HEK293 (cell line): Measurements from ENCODE around the gene KIRREL1.

Source experiments
- SETDB1 ChIP-seq: IDR thresholded peaks from one replicate; pipeline ENCODE4 v1.6.1; 2017; ENCODE audit warnings: mild to moderate bottlenecking, low read length, moderate library complexity, mixed read lengths; ENCODE audit not compliant: insufficient read length
- ZBTB49 ChIP-seq: fragments of 450-650 bp; formaldehyde crosslinking; IDR thresholded peaks from 2 replicates; pipeline ENCODE4 v1.5.1; 2016; ENCODE audit warnings: missing biosample characterization, missing genetic modification characterization, low read depth
- ZNF239 ChIP-seq: fragments of 450-650 bp; formaldehyde crosslinking; IDR thresholded peaks from 2 replicates; pipeline ENCODE4 v1.5.1; 2016; ENCODE audit warnings: missing biosample characterization, missing genetic modification characterization
- ZNF274 ChIP-seq, 2 experiments: fragments of 200-500 bp in 1 of 2; fragments of 450-650 bp in 1 of 2; sonication (Bioruptor generic) in 1 of 2; formaldehyde crosslinking in 1 of 2; IDR thresholded peaks; 2 replicates each; pipeline versions ENCODE4 v1.5.1 to v1.6.1; 2014 to 2016; ENCODE audit warnings: borderline replicate concordance in 1 of 2, inconsistent platforms in 1 of 2, low read length in 1 of 2, missing biosample characterization in 1 of 2, missing genetic modification characterization in 1 of 2
- ZNF280D ChIP-seq: fragments of 450-650 bp; formaldehyde crosslinking; IDR thresholded peaks from 2 replicates; pipeline ENCODE4 v1.5.1; 2016; ENCODE audit warnings: missing biosample characterization, missing genetic modification characterization
- ZNF747 ChIP-seq: fragments of 450-650 bp; formaldehyde crosslinking; IDR thresholded peaks from 2 replicates; pipeline ENCODE4 v1.5.1; 2016; ENCODE audit warnings: missing biosample characterization, missing genetic modification characterization
- ZNF76 ChIP-seq: fragments of 450-650 bp; formaldehyde crosslinking; IDR thresholded peaks from 2 replicates; pipeline ENCODE4; 2016; ENCODE audit warnings: low read depth, missing biosample characterization, missing genetic modification characterization, borderline replicate concordance
- TF ChIP-seq, protein P1 (sequence below): fragments of 450-650 bp; formaldehyde crosslinking; IDR thresholded peaks from 2 replicates; pipeline ENCODE4 v1.5.1; 2016; ENCODE audit warnings: missing biosample characterization, missing genetic modification characterization
- TF ChIP-seq, protein P2 (sequence below): fragments of 450-650 bp; formaldehyde crosslinking; IDR thresholded peaks from 2 replicates; pipeline ENCODE4 v1.5.1; 2016; ENCODE audit warnings: missing biosample characterization, missing genetic modification characterization

GRCh38 chr1:157944663-157945280, 48.7 kb upstream of the KIRREL1 start:
- TF ChIP-seq ZNF280D (no peak), SETDB1 (no peak), ZNF239 (tag by site-specific recombination) (no peak), ZNF747 (tag by site-specific recombination) (no peak), ZNF76 (tag by site-specific recombination) (no peak), ZBTB49 (no peak), ZNF274 (IDR thresholded peaks at IDR 0.05; ENCODE audit: low read length) (no peak), ZNF274 (tag by site-specific recombination; IDR thresholded peaks at IDR 0.05; ENCODE audit: borderline replicate concordance) (no peak)
- TF ChIP-seq, protein P1, sequence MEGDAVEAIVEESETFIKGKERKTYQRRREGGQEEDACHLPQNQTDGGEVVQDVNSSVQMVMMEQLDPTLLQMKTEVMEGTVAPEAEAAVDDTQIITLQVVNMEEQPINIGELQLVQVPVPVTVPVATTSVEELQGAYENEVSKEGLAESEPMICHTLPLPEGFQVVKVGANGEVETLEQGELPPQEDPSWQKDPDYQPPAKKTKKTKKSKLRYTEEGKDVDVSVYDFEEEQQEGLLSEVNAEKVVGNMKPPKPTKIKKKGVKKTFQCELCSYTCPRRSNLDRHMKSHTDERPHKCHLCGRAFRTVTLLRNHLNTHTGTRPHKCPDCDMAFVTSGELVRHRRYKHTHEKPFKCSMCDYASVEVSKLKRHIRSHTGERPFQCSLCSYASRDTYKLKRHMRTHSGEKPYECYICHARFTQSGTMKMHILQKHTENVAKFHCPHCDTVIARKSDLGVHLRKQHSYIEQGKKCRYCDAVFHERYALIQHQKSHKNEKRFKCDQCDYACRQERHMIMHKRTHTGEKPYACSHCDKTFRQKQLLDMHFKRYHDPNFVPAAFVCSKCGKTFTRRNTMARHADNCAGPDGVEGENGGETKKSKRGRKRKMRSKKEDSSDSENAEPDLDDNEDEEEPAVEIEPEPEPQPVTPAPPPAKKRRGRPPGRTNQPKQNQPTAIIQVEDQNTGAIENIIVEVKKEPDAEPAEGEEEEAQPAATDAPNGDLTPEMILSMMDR (tag by site-specific recombination): no peak
- TF ChIP-seq, protein P2, sequence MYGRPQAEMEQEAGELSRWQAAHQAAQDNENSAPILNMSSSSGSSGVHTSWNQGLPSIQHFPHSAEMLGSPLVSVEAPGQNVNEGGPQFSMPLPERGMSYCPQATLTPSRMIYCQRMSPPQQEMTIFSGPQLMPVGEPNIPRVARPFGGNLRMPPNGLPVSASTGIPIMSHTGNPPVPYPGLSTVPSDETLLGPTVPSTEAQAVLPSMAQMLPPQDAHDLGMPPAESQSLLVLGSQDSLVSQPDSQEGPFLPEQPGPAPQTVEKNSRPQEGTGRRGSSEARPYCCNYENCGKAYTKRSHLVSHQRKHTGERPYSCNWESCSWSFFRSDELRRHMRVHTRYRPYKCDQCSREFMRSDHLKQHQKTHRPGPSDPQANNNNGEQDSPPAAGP (tag by site-specific recombination): no peak
